Sigmoid colon (tissue), 7 donors: ENCODE data around the gene PSMD13. TPM values are rescaled to one million over a fixed set of nuclear protein-coding genes. Genes with fewer than 3 reads are reported as not detected.

Experiments used
- DNase-seq: peaks from one replicate; pipeline ENCODE4 v3.0.0-alpha.2; 2019
- H3K27ac ChIP-seq, 4 donors: fragments of 200-600 bp; sonication (generic); one replicate each; pipeline ENCODE4 v1.5.1; 2016 to 2019; ENCODE audit warnings: mild to moderate bottlenecking in 1 of 4
- H3K27me3 ChIP-seq, 3 donors: fragments of 200-600 bp; sonication (generic); one replicate each; pipeline ENCODE4 v1.5.1; 2019; ENCODE audit warnings: mild to moderate bottlenecking in 1 of 3
- H3K36me3 ChIP-seq, 4 donors: fragments of 200-600 bp; sonication (generic); one replicate each; pipeline ENCODE4 v1.5.1; 2016 to 2019
- H3K4me1 ChIP-seq, 4 donors: fragments of 200-600 bp; sonication (generic); one replicate each; pipeline ENCODE4 v1.5.1; 2017 to 2019
- H3K4me3 ChIP-seq, 4 donors: fragments of 200-600 bp; sonication (generic); one replicate each; pipeline ENCODE4 v1.5.1; 2017 to 2019; ENCODE audit warnings: mild to moderate bottlenecking in 2 of 4, moderate library complexity in 1 of 4
- H3K9me3 ChIP-seq, 4 donors: fragments of 200-600 bp in 3 of 4; sonication (generic) in 3 of 4; one replicate each; pipeline versions ENCODE4 v1.5.1 to v1.6.1; 2013 to 2019
- CTCF ChIP-seq, 4 experiments: fragments of 450-650 bp in 3 of 4; fragments of 200-600 bp in 1 of 4; IDR thresholded peaks; one replicate each; pipeline ENCODE4 v1.5.1; 2016 to 2019; ENCODE audit warnings: antibody characterized with exemption in 4 of 4, mild to moderate bottlenecking in 3 of 4, moderate library complexity in 2 of 4
- EP300 ChIP-seq, 4 donors: sonication (generic); formaldehyde crosslinking; IDR thresholded peaks; one replicate each; pipeline ENCODE4 v1.6.1; 2017; ENCODE audit warnings: antibody characterized with exemption in 4 of 4
- POLR2A ChIP-seq, 2 donors: fragments of 450-650 bp; IDR thresholded peaks; one replicate each; pipeline ENCODE4 v1.6.1; 2016; ENCODE audit warnings: antibody characterized with exemption in 2 of 2, mild to moderate bottlenecking in 2 of 2, moderate library complexity in 2 of 2
- POLR2AphosphoS5 ChIP-seq, 4 donors: sonication (generic); formaldehyde crosslinking; IDR thresholded peaks; one replicate each; pipeline ENCODE4 v1.6.1; 2017; ENCODE audit warnings: antibody characterized with exemption in 4 of 4
- WGBS, 2 donors: extraction: QIAGEN DNeasy Blood & Tissue Kit; methylation state at CpG; one replicate each; pipeline ENCODE4 v1.1.7; 2013; 5-methylcytosine and 5-hydroxymethylcytosine counted together
- intact Hi-C: fragments of 100-400 bp; cut with DNase I; formaldehyde crosslinking; loops from one replicate; pipeline ENCODE4 v1.15.1; 2023
- polyA plus RNA-seq, 3 donors: library from polyadenylated mRNA; stranded (reverse); fragments of 200-250 nt; gene quantifications; one replicate each; pipeline ENCODE4 v1.2.3, GENCODE V29; 2013
- total RNA-seq, 4 donors: library from RNA; depleted of rRNA; stranded (reverse); fragments of >200 nt; gene quantifications; one replicate each; pipeline ENCODE4 v1.1.0, GENCODE V29; 2016
- donor health status: healthy with polysubstance abuse.
- donor health status: Bipolar disorder and iron deficiency.
- donor health status: healthy.

PSMD13 gene
- total and polyA plus RNA-seq, 7 donors, result 86.2 to 180 (median 111) TPM

DNA sequence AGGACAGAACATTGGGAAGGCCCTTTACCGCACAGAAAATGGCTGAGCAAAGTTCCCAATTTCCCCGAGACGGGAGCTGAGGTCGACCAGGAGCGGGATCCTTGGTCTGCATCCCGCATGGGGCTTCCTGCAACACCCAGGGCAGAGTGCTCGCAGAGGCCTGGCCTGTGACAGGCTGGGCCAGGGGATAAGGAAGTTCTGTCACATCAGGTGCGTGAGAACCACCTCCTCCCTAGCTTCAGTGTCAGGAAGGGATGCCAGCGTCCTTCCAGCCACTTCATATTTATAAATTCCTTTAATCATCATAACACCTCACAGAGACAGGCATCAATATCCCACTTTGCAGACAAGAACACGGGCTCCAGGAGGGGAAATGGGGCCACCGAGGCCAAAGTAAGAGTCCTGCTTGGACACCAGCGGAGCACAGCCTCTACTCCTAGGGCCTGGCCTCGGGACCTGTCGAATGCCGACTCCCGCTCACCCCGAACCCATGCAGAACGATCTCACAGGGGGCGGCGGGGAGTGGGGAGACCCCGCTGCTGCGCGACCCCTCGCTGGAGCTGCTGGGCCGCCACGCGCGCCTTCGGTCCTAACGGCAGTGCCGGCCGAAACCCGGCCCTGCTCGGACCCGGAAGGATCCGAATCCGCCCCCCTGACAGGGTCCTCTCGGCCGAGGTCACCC lies 30.1 kb upstream of the PSMD13 start:
- H3K4me1 ChIP-seq, result peaks cover 0 to 64% (median 47%) of the 10 kb centered on the region in 4 donors

DNA sequence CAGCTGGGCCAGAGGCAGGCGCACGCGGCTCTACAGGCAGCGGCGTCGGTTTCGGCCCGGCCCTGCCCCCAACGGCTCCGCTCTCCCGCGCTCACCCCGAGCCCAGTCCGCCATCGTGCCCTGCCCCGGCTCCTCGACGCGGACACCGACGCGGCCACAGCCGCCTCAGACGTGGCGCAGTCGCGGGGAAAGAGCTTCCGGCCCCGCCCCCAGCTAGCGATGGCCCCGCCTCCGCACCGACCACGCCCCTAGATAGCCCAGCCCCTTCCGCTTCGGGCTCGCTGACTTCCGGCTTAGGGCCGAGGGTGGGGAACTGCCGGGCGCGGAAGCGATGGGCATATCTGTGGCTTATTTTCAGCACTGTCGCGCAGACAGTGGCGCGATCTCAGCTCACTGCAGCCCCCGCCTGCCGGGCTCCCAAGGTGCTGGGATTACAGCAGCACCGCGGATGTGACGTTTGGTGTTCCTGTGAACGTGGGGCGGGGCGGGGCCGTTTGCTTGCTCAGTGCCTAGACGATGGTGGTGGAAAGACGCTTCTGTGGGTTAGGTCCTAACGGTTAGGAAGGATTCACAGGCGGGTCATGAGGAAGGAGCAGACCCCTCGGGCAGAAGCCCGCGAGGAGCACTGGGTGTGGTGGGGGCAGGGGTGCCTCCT lies 29.4 kb upstream of the PSMD13 start, which contains the start of the genes BET1L and RIC8A:
BET1L (minus strand) TSS at position 192 of the 655 bp plus-strand sequence; CDS start at position 114, 78 bp downstream.
RIC8A (plus strand) TSS at position 501 of the 655 bp plus-strand sequence. CDS start 1,147 bp downstream, outside the sequence.
- Histone ChIP-seq H3K9me3 (no peaks in the 10 kb centered on the region), H3K4me1 (peaks cover 0 to 64% (median 47%) of the 10 kb centered on the region in 4 donors), H3K27me3 (no peaks in the 10 kb centered on the region), H3K4me3 (peak within 1 kb of the TSS; percentile 85 to 98 (median 90)), H3K36me3 (peaks cover 16 to 64% (median 29%) of the 10 kb centered on the region in 4 donors), H3K27ac (peak within 1 kb of the TSS; percentile 96 to 100 (median 98))
- DNase-seq, result peak; percentile 99
- intact Hi-C loops, result loop anchor here (1.0 to 5.0 kb wide), 5 partner anchors 29 to 300 kb away; partner anchors contain the start of genes IFITM2, PSMD13, RNH1 and SIRT3
- WGBS, 2 donors, result 0% methylated on average over 63 of the region's 63 CpGs
- TF ChIP-seq EP300 (IDR thresholded peaks at IDR 0.05) (peak in 1 of 4 donors; percentile 65), CTCF (IDR thresholded peaks at IDR 0.05) (no peak), POLR2A (IDR thresholded peaks at IDR 0.05) (peak; percentile 92 to 97), POLR2AphosphoS5 (IDR thresholded peaks at IDR 0.05) (peak; percentile 94 to 97 (median 96))

More for the DNA sequence above, 30.1 kb upstream of the PSMD13 start:
- DNase-seq, result peak; percentile 73
- peaks cover 10 to 60% (median 22%) of the 10 kb centered on the region in 4 donors for H3K36me3 ChIP-seq
- intact Hi-C loops, result loop anchor here (1.0 to 5.0 kb wide), 5 partner anchors 30 to 301 kb away; partner anchors contain the start of genes IFITM2, PSMD13, RNH1 and SIRT3
- TF ChIP-seq POLR2AphosphoS5 (IDR thresholded peaks at IDR 0.05) (no peak), POLR2A (IDR thresholded peaks at IDR 0.05) (peak in 1 of 2 donors; percentile 18), CTCF (IDR thresholded peaks at IDR 0.05) (no peak), EP300 (IDR thresholded peaks at IDR 0.05) (no peak)
- H3K27me3 ChIP-seq, result no peaks in the 10 kb centered on the region
- WGBS, 2 donors, result 1 to 3% methylated on average over 39 of the region's 39 CpGs
- H3K27ac ChIP-seq, result peak overlapping the region; percentile 96 to 100 (median 98)
- H3K4me3 ChIP-seq, result peak overlapping the region; percentile 85 to 98 (median 90)
- H3K9me3 ChIP-seq, result no peaks in the 10 kb centered on the region

DNA sequence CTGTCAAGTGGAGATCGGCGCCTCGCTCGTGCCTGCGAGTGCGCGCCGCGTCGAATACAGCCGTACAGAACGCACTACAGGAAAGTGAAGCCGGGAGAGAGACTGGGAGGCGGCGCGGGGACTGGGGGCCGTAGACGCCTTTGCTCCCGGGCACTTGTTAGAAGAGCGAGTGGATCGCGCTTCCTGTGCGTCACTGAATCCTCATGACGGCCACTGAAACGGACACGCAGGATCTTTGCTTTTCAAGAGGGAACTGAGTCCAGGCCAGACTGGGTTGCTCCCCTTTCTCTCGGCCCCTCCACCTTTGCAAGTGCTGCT lies 29.0 kb upstream of the PSMD13 start:
- WGBS, 2 donors, result 0 to 1% methylated on average over 27 of the region's 27 CpGs
- intact Hi-C loops, result loop anchor here (1.0 to 5.0 kb wide), 6 partner anchors 28 to 299 kb away; partner anchors contain the start of genes IFITM2, PSMD13, RNH1 and SIRT3

DNA sequence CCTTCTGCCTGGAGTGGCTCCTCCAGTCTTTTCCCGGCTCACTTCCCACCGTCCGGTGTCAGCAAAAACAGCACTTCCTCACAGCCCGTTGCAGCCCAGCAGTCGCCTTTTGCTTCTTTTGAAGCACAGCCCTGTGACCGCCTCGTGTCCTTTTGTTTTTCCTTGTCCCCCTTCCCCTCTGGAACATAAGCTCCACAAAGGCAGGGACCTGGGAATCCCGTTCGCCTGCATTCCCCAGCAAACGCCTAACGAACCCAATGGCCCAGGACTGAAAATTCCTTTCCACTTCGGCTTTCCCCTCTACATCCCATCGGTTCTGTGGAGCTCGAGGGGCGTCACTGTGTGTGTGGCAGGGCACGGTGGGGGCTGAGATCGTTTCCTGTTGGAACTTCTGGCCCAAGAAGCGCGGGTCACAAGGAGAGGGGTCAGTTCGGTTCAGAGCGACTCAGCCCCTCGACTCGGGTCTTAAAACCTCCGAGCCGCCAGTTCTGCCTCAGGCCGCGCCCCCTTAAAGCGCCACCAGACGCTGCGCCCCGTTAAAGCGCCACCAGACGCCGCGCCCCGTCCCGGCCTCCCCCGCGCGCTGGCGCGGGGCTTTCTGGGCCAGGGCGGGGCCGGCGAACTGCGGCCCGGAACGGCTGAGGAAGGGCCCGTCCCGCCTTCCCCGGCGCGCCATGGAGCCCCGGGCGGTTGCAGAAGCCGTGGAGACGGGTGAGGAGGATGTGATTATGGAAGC lies 28.4 kb upstream of the PSMD13 start:
- Histone ChIP-seq H3K36me3 (peaks cover 23 to 64% (median 35%) of the 10 kb centered on the region in 4 donors), H3K4me1 (peaks cover 0 to 58% (median 47%) of the 10 kb centered on the region in 4 donors)
- 0 to 1% methylated on average over 57 of the region's 57 CpGs for WGBS, 2 donors

More for the DNA sequence above, 29.0 kb upstream of the PSMD13 start:
- Histone ChIP-seq H3K4me3 (peak overlapping the region; percentile 85 to 98 (median 90)), H3K4me1 (peaks cover 0 to 63% (median 47%) of the 10 kb centered on the region in 4 donors), H3K9me3 (no peaks in the 10 kb centered on the region), H3K27me3 (no peaks in the 10 kb centered on the region), H3K36me3 (peaks cover 19 to 64% (median 33%) of the 10 kb centered on the region in 4 donors), H3K27ac (peak overlapping the region; percentile 96 to 100 (median 98))
- TF ChIP-seq POLR2AphosphoS5 (IDR thresholded peaks at IDR 0.05) (no peak), EP300 (IDR thresholded peaks at IDR 0.05) (peak in 1 of 4 donors; percentile 11)
- DNase-seq, result peak; percentile 81

More for the DNA sequence above, 28.4 kb upstream of the PSMD13 start:
- Histone ChIP-seq H3K9me3 (no peaks in the 10 kb centered on the region), H3K27me3 (no peaks in the 10 kb centered on the region), H3K4me3 (peak overlapping the region; percentile 85 to 98 (median 90)), H3K27ac (peak overlapping the region; percentile 96 to 100 (median 98))
- peak; percentile 75 to 91 (median 86) for TF ChIP-seq POLR2AphosphoS5 (IDR thresholded peaks at IDR 0.05)
- TF ChIP-seq POLR2A (IDR thresholded peaks at IDR 0.05), result peak; percentile 79 to 81
- TF ChIP-seq CTCF (IDR thresholded peaks at IDR 0.05), result no peak
- TF ChIP-seq EP300 (IDR thresholded peaks at IDR 0.05), result no peak
- intact Hi-C loops, result loop anchor here (2.0 to 5.0 kb wide), 5 partner anchors 99 to 299 kb away; partner anchors contain the start of genes IFITM2 and RNH1
- DNase-seq, result peak; percentile 90
